ENCODE results near the gene IFI27L1. TPM values are rescaled to one million over a fixed set of nuclear protein-coding genes. Genes with fewer than 3 reads are reported as not detected.
A peak's percentile ranks its signal among the peaks of the same experiment; 100 is the strongest.

IFI27L1 gene
- total and polyA plus RNA-seq, 2 of the 13 experiments (the other 11 are each of a cell fraction or from before 2014, with no cell fraction given), result 11.9 to 19.0 TPM

DNA sequence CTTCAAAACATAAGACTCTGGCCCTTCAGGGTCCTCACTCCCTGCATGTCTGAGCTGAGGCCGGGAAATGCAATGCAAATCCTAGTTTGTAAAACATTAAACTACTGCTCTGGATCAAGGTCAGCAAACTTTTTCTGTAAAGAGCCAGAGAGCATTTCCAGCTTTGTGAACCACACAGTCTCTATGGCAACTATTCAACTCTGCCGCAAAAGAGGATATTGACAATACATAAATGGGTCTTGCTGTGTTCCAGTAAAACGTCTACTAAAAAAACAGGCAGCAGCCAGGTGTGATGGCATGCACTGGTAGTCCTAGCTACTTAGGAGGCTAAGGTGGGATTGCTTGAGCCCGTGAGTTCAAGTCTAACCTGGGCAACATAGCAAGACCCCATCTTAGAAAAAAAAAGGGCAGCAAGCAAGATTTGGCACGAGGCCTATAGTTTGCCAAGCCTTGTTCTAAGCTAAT lies 22.4 kb upstream of the IFI27L1 start (continued):
- TF ChIP-seq, protein P1, sequence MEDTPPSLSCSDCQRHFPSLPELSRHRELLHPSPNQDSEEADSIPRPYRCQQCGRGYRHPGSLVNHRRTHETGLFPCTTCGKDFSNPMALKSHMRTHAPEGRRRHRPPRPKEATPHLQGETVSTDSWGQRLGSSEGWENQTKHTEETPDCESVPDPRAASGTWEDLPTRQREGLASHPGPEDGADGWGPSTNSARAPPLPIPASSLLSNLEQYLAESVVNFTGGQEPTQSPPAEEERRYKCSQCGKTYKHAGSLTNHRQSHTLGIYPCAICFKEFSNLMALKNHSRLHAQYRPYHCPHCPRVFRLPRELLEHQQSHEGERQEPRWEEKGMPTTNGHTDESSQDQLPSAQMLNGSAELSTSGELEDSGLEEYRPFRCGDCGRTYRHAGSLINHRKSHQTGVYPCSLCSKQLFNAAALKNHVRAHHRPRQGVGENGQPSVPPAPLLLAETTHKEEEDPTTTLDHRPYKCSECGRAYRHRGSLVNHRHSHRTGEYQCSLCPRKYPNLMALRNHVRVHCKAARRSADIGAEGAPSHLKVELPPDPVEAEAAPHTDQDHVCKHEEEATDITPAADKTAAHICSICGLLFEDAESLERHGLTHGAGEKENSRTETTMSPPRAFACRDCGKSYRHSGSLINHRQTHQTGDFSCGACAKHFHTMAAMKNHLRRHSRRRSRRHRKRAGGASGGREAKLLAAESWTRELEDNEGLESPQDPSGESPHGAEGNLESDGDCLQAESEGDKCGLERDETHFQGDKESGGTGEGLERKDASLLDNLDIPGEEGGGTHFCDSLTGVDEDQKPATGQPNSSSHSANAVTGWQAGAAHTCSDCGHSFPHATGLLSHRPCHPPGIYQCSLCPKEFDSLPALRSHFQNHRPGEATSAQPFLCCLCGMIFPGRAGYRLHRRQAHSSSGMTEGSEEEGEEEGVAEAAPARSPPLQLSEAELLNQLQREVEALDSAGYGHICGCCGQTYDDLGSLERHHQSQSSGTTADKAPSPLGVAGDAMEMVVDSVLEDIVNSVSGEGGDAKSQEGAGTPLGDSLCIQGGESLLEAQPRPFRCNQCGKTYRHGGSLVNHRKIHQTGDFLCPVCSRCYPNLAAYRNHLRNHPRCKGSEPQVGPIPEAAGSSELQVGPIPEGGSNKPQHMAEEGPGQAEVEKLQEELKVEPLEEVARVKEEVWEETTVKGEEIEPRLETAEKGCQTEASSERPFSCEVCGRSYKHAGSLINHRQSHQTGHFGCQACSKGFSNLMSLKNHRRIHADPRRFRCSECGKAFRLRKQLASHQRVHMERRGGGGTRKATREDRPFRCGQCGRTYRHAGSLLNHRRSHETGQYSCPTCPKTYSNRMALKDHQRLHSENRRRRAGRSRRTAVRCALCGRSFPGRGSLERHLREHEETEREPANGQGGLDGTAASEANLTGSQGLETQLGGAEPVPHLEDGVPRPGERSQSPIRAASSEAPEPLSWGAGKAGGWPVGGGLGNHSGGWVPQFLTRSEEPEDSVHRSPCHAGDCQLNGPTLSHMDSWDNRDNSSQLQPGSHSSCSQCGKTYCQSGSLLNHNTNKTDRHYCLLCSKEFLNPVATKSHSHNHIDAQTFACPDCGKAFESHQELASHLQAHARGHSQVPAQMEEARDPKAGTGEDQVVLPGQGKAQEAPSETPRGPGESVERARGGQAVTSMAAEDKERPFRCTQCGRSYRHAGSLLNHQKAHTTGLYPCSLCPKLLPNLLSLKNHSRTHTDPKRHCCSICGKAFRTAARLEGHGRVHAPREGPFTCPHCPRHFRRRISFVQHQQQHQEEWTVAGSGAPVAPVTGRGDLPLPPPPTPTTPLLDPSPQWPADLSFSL (CRISPR knock-in tag; IDR thresholded peaks at IDR 0.05), result 0 out of 2 replicates have a peak, but pooled peaks have one; percentile 17
- TF ChIP-seq SP140L (CRISPR knock-in tag; IDR thresholded peaks at IDR 0.05; ENCODE audit: borderline replicate concordance), result no peak
- TF ChIP-seq, protein P2, sequence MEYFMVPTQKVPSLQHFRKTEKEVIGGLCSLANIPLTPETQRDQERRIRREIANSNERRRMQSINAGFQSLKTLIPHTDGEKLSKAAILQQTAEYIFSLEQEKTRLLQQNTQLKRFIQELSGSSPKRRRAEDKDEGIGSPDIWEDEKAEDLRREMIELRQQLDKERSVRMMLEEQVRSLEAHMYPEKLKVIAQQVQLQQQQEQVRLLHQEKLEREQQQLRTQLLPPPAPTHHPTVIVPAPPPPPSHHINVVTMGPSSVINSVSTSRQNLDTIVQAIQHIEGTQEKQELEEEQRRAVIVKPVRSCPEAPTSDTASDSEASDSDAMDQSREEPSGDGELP (IDR thresholded peaks at IDR 0.05; ENCODE audit: borderline replicate concordance, low read depth), result no peak; the same call in 1 of the 2 replicates
- no peak for TF ChIP-seq SP1 (IDR thresholded peaks at IDR 0.05)
- TF ChIP-seq SP1 (CRISPR knock-in tag; IDR thresholded peaks at IDR 0.05), result no peak
- no peak for TF ChIP-seq ZNF547 (CRISPR knock-in tag; IDR thresholded peaks at IDR 0.05)
- TF ChIP-seq RXRB (CRISPR knock-in tag; IDR thresholded peaks at IDR 0.05; ENCODE audit: borderline replicate concordance), result peak; percentile 57; the same call in 1 of the 2 replicates
- TF ChIP-seq, protein P3, sequence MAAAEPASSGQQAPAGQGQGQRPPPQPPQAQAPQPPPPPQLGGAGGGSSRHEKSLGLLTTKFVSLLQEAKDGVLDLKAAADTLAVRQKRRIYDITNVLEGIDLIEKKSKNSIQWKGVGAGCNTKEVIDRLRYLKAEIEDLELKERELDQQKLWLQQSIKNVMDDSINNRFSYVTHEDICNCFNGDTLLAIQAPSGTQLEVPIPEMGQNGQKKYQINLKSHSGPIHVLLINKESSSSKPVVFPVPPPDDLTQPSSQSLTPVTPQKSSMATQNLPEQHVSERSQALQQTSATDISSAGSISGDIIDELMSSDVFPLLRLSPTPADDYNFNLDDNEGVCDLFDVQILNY (CRISPR knock-in tag; conservative IDR thresholded peaks at IDR 0.05), result no peak
- no peak for TF ChIP-seq ZSCAN31 (CRISPR knock-in tag; IDR thresholded peaks at IDR 0.05; ENCODE audit: low read depth)
- TF ChIP-seq, protein P4, sequence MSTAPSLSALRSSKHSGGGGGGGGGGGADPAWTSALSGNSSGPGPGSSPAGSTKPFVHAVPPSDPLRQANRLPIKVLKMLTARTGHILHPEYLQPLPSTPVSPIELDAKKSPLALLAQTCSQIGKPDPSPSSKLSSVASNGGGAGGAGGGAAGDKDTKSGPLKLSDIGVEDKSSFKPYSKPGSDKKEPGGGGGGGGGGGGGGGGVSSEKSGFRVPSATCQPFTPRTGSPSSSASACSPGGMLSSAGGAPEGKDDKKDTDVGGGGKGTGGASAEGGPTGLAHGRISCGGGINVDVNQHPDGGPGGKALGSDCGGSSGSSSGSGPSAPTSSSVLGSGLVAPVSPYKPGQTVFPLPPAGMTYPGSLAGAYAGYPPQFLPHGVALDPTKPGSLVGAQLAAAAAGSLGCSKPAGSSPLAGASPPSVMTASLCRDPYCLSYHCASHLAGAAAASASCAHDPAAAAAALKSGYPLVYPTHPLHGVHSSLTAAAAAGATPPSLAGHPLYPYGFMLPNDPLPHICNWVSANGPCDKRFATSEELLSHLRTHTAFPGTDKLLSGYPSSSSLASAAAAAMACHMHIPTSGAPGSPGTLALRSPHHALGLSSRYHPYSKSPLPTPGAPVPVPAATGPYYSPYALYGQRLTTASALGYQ (CRISPR knock-in tag; IDR thresholded peaks at IDR 0.05), result peak; percentile 45; the same call in 1 of the 2 replicates
- peak; percentile 19; the same call in 1 of the 2 replicates for TF ChIP-seq ZNF792 (CRISPR knock-in tag; IDR thresholded peaks at IDR 0.05)
- TF ChIP-seq SIX1 (CRISPR knock-in tag; IDR thresholded peaks at IDR 0.05; ENCODE audit: borderline replicate concordance), result no peak
- peak; percentile 46; the same call in 1 of the 2 replicates for TF ChIP-seq NR2F6 (IDR thresholded peaks at IDR 0.05)
- TF ChIP-seq NR2F6 (CRISPR knock-in tag; IDR thresholded peaks at IDR 0.05), result peak; percentile 61
- TF ChIP-seq JUND (CRISPR knock-in tag; IDR thresholded peaks at IDR 0.05), result no peak
- TF ChIP-seq ZNF331 (CRISPR knock-in tag; IDR thresholded peaks at IDR 0.05), result peak; percentile 40; the same call in 1 of the 2 replicates
- TF ChIP-seq, protein P5, sequence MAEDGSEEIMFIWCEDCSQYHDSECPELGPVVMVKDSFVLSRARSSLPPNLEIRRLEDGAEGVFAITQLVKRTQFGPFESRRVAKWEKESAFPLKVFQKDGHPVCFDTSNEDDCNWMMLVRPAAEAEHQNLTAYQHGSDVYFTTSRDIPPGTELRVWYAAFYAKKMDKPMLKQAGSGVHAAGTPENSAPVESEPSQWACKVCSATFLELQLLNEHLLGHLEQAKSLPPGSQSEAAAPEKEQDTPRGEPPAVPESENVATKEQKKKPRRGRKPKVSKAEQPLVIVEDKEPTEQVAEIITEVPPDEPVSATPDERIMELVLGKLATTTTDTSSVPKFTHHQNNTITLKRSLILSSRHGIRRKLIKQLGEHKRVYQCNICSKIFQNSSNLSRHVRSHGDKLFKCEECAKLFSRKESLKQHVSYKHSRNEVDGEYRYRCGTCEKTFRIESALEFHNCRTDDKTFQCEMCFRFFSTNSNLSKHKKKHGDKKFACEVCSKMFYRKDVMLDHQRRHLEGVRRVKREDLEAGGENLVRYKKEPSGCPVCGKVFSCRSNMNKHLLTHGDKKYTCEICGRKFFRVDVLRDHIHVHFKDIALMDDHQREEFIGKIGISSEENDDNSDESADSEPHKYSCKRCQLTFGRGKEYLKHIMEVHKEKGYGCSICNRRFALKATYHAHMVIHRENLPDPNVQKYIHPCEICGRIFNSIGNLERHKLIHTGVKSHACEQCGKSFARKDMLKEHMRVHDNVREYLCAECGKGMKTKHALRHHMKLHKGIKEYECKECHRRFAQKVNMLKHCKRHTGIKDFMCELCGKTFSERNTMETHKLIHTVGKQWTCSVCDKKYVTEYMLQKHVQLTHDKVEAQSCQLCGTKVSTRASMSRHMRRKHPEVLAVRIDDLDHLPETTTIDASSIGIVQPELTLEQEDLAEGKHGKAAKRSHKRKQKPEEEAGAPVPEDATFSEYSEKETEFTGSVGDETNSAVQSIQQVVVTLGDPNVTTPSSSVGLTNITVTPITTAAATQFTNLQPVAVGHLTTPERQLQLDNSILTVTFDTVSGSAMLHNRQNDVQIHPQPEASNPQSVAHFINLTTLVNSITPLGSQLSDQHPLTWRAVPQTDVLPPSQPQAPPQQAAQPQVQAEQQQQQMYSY (CRISPR knock-in tag; IDR thresholded peaks at IDR 0.05), result peak; percentile 69; the same call in 1 of the 2 replicates
